HG03095 (cell line): ENCODE data around the gene WBP1.
"Not testable (repeated sequence)": the region's sequence is repeated elsewhere in the genome, so short reads cannot be mapped to it uniquely, and the experiment has no call there.

ENCODE experiments used
- ATAC-seq: cut with Tn5 transposase; IDR thresholded peaks from one replicate; pipeline ENCODE4 v1.9.1; 2021; ENCODE audit warnings: moderate library complexity; ENCODE audit not compliant: unreplicated experiment

WBP1 gene

GRCh38 chr2:74458132-74458937 is at the start of gene WBP1:
TSS of gene WBP1 (plus strand) at chr2:74458438. CDS start at chr2:74458603, 165 bp downstream.
- peak; percentile 76 for ATAC-seq

- no peak for ATAC-seq
Measured at GRCh38 chr2:74413001-74413698, 45.1 kb upstream of the WBP1 start.

GRCh38 chr2:74414441-74414840 is 43.8 kb upstream of the WBP1 start:
- ATAC-seq: no peak

GRCh38 chr2:74414881-74415761 is 43.1 kb upstream of the WBP1 start:
- no peak for ATAC-seq

- no peak for ATAC-seq
Measured at GRCh38 chr2:74415762-74416395, 42.4 kb upstream of the WBP1 start.

- no peak for ATAC-seq
Measured at GRCh38 chr2:74416778-74417177, 41.5 kb upstream of the WBP1 start.

- no peak for ATAC-seq
Measured at GRCh38 chr2:74417197-74417596, 41.0 kb upstream of the WBP1 start.

GRCh38 chr2:74417763-74418162 is 40.5 kb upstream of the WBP1 start:
- no peak for ATAC-seq

- no peak for ATAC-seq
Measured at GRCh38 chr2:74418312-74418711, 39.9 kb upstream of the WBP1 start.

GRCh38 chr2:74419345-74419744 is 38.9 kb upstream of the WBP1 start:
- no peak for ATAC-seq

GRCh38 chr2:74420006-74420405 is 38.2 kb upstream of the WBP1 start:
- ATAC-seq: no peak

GRCh38 chr2:74420443-74421103 is 37.7 kb upstream of the WBP1 start:
- ATAC-seq: not testable (repeated sequence)

- peak; percentile 92 for ATAC-seq
Measured at GRCh38 chr2:74421221-74421870, 36.9 kb upstream of the WBP1 start, which contains the start of the genes C2orf81 and WDR54. TSS of gene C2orf81 (minus strand) at chr2:74421619. CDS start at chr2:74421560, 59 bp downstream. TSS of gene WDR54 (plus strand) at chr2:74421730. CDS start at chr2:74422154, 424 bp downstream.

- ATAC-seq: no peak
Measured at GRCh38 chr2:74423231-74424095, 34.8 kb upstream of the WBP1 start.

- no peak for ATAC-seq
Measured at GRCh38 chr2:74424139-74424992, 33.9 kb upstream of the WBP1 start.

GRCh38 chr2:74424995-74425406 is 33.2 kb upstream of the WBP1 start:
- no peak for ATAC-seq

- no peak for ATAC-seq
Measured at GRCh38 chr2:74425523-74425922, 32.7 kb upstream of the WBP1 start.
